ENCODE data around the gene GNAL.
"Not testable (repeated sequence)": the region's sequence is repeated elsewhere in the genome, so short reads cannot be mapped to it uniquely, and the experiment has no call there.

The GNAL gene

GRCh38 chr18:11868230-11868629, 179.2 kb downstream of the GNAL start:
- DNase-seq (ENCODE audit: low read depth in 2 of 3, low spot score in 2 of 3): no peak

- DNase-seq (ENCODE audit: low read depth in 2 of 3, low spot score in 2 of 3): no peak
These were observed 182.4 kb downstream of the GNAL start for GRCh38 chr18:11871501-11871900.

- no peak for DNase-seq (ENCODE audit: low read depth in 2 of 3, low spot score in 2 of 3)
These were observed 183.5 kb downstream of the GNAL start for GRCh38 chr18:11872479-11873136.

DNA sequence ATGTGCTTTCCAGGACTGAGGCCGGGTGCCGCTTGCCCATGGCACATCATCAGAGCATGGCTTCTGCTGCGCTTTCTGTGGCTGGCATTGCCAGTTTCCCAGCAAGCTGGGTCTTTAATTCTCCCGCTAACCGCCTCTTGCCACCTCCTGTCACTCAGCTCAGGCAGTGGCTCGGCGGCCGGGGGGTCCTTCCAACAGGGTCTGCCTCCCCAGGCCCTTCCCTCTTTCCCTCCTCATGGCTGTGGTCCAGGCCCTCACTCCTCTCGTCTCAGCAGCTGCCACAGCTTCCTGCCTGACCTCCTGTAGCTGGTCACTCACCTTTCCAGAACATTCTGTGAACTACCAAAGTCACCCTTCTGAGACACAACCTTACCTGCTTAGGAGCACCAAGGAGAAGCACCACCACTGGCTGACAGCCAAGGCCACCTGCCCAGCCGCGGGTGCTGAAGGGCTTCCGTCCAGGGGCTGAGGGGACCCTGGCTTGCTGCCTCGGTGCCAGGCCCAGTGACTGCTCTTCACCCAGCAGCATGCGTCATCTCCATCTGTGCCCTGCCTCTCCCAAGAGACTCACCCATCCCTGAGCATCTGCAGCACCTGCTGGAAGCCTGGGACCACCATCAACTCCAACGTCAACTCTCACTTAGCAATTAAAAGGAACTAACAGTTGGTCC, 184.7 kb downstream of the GNAL start:
- no peak for DNase-seq (ENCODE audit: low read depth in 2 of 3, low spot score in 2 of 3)

DNA sequence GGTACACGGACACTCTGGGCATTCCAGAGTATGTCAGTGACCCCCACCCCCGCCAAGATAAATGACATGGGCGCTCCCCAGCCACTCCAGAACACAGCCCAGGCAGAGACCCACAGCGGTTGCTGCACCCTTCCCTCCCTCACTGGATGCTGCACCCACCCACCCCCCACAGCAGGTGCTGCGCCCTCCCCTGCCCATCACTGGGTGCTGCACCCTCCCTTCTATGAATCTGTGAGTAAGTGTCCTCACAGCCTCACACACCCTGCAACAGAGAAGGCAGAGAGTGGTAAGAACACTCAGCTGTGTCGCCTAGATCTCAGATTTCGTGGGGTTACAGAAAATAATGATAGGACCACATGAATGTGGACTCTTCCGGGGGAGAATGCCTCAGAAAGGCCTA, 185.6 kb downstream of the GNAL start:
- no peak for DNase-seq (ENCODE audit: low read depth in 2 of 3, low spot score in 2 of 3)

- DNase-seq (ENCODE audit: low read depth in 2 of 3, low spot score in 2 of 3): no peak
These were observed 188.6 kb downstream of the GNAL start for GRCh38 chr18:11877497-11878135.

- DNase-seq (ENCODE audit: low read depth in 2 of 3, low spot score in 2 of 3): no peak
These were observed 191.7 kb downstream of the GNAL start for GRCh38 chr18:11880586-11881304.

- DNase-seq (ENCODE audit: low read depth in 2 of 3, low spot score in 2 of 3): no peak
These were observed 193.6 kb downstream of the GNAL start for GRCh38 chr18:11882636-11883035.

GRCh38 chr18:11883153-11883552, 194.1 kb downstream of the GNAL start:
- no peak for DNase-seq (ENCODE audit: low read depth in 2 of 3, low spot score in 2 of 3)

- no peak for DNase-seq (ENCODE audit: low read depth in 2 of 3, low spot score in 2 of 3)
These were observed 195.4 kb downstream of the GNAL start for GRCh38 chr18:11884396-11885030.

DNA sequence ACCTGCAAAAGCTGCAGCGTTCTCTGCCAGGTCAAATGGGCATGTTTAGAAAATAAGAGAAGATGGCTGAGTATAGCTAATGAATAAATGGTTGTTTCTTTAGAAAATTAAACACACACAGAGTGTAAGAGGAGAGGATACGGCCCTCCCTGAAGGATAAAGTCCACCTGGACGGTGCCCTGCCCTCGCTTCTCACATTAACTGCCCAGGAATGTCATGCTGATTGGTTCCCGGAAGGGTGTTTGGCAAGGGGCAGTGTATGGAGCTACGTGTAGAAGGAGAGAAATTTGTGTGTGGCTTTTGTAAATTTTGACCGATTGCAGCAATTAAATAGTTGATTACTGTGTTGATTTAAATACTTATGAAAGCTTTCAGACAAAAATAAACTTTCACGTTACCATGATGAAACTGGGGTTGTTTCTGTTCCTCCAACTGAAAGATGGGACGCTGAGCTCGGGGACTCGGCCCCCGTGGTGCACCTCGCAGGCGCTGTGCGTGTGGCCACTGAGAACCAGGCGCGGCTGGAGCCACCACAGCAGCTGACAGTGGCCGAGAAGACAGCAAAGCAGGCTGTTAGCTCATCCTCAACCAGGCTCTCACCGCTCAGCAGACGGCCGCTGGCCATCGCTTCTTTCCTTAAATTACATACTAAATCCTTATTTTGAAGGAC, 196.3 kb downstream of the GNAL start:
- DNase-seq (ENCODE audit: low read depth in 2 of 3, low spot score in 2 of 3): no peak

DNA sequence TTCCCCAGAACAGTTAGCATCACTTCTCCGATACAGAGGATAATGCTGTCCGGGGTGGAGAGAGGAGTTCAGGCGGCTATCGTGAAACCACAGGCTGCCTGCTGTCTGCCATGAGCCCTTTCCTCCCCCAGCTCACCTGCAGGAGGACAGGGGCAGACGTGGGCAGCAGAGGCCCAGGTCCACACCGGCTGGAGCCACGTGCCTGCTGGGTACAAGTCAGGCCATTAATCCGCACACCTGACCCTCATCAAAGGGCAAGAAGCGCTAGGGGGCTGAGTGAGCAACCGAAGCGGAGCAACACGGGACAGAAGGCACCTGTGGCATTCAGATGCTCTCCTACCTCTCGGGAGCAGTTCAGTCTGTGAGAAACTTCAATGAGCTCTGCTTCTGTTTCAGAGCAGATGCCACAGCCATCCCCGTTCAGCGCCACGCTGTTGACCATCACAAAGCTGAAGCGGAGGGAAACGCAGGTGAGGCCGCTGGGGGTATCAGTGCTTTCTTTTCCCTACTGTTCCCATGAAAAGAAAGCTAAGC, 197.6 kb downstream of the GNAL start:
- DNase-seq (ENCODE audit: low read depth in 2 of 3, low spot score in 2 of 3): no peak

- no peak for DNase-seq (ENCODE audit: low read depth in 2 of 3, low spot score in 2 of 3)
These were observed 198.5 kb downstream of the GNAL start for GRCh38 chr18:11887328-11888128.

DNA sequence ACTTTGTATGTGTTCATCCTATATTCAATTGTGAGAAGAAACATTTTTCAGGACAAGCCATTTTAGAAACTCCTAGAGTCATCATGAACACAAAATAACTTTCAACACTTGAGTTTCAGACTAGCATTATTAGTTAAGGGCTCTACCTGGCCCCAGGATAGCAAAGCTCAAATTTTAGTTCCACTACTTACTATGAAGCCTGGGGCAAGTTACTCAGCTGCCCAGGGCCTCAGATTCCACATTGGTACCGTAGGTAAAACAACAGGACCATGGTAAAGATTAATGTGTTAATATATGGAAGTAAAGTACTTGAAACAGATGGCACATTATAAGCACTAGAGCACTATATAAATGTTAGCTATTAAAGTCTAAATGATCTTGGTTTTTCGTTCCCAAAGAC, 199.7 kb downstream of the GNAL start:
- DNase-seq (ENCODE audit: low read depth in 2 of 3, low spot score in 2 of 3): no peak

DNA sequence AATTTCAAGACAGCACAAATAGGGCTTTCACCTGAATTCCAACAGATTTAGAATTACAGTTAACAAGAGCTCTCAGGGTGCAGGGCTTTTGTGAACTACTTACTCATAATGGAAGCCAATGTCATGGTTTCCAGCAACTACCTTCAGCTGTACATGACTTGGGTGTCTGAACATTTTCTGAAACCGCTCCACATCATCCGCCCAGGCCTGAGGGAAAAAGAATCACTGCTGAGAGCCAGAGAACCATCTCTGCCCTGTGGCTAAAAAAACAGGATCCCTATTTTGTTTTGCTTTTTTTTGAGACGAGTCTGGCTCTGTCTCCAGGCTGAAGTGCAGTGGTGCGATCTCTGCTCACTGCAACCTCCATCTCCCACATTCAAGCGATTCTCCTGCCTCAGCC, 200.2 kb downstream of the GNAL start:
- no peak for DNase-seq (ENCODE audit: low read depth in 2 of 3, low spot score in 2 of 3)

DNA sequence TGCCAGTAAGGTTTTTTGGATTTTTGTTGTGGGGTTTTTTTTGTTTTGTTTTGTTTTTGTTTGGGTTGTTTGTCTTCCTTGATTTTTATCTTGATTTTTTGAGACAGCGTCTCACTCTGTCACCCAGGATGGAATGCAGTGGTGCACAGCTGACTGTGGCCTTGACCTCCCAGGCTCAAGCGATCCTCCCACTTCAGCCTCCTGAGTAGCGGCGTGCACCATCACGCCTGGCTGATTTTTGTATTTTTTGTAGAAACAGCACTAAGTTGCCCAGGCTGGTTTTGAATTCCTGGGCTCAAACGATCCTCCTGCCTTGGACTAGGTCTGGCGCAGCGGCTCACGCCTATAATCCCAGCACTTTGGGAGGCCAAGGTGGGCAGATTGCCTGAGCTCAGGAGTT, 202.7 kb downstream of the GNAL start:
- DNase-seq (ENCODE audit: low read depth in 2 of 3, low spot score in 2 of 3): no peak

- not testable (repeated sequence) for DNase-seq (ENCODE audit: low read depth in 2 of 3, low spot score in 2 of 3)
These were observed 203.4 kb downstream of the GNAL start for GRCh38 chr18:11892438-11892837.

- DNase-seq (ENCODE audit: low read depth in 2 of 3, low spot score in 2 of 3): no peak
These were observed 208.7 kb downstream of the GNAL start for GRCh38 chr18:11897781-11898180.

GRCh38 chr18:11899063-11899462, 210.0 kb downstream of the GNAL start:
- no peak for DNase-seq (ENCODE audit: low read depth in 2 of 3, low spot score in 2 of 3)

Data from activated CD8-positive, alpha-beta memory T cell treated with anti-CD3 and anti-CD28 coated beads for 48 hours (primary cell).